RWPE2 (cell line): ENCODE data around the gene SSBP4.
A peak's percentile ranks its signal among the peaks of the same experiment; 100 is the strongest.

Source experiments
- ATAC-seq: fragments of 200-7000 bp; cut with Tn5 transposase; 3 replicates; pipeline ENCODE4 v1.9.1; 2021; ENCODE audit warnings: low read depth
- DNase-seq: peaks from one replicate; pipeline ENCODE4 v3.0.0-alpha.2; 2020; ENCODE audit warnings: low spot score
- H3K27ac ChIP-seq: fragments of 450-650 bp; 2 replicates; pipeline ENCODE4 v1.5.1; 2017; ENCODE audit warnings: mild to moderate bottlenecking; ENCODE audit not compliant: poor library complexity, severe bottlenecking
- H3K27me3 ChIP-seq: fragments of 250-450 bp; sonication (Bioruptor Pico); 2 replicates; pipeline ENCODE4 v1.5.1; 2021; ENCODE audit warnings: mild to moderate bottlenecking, moderate library complexity; ENCODE audit not compliant: insufficient read depth, poor library complexity, severe bottlenecking
- H3K36me3 ChIP-seq: fragments of 250-450 bp; sonication (Bioruptor Pico); 2 replicates; pipeline ENCODE4 v1.5.1; 2020; ENCODE audit warnings: low read depth, mild to moderate bottlenecking, moderate library complexity
- H3K4me1 ChIP-seq: fragments of 250-450 bp; sonication (Bioruptor Pico); 2 replicates; pipeline ENCODE4 v1.5.1; 2021; ENCODE audit warnings: mild to moderate bottlenecking, moderate library complexity; ENCODE audit not compliant: insufficient read depth, poor library complexity, severe bottlenecking
- H3K4me3 ChIP-seq: fragments of 250-450 bp; sonication (Bioruptor Pico); 2 replicates; pipeline ENCODE4 v1.5.1; 2021; ENCODE audit warnings: mild to moderate bottlenecking, moderate library complexity; ENCODE audit not compliant: severe bottlenecking
- H3K9me3 ChIP-seq: fragments of 250-450 bp; sonication (Bioruptor Pico); 2 replicates; pipeline ENCODE4 v1.5.1; 2021; ENCODE audit warnings: mild to moderate bottlenecking, moderate library complexity; ENCODE audit not compliant: severe bottlenecking
- TF ChIP-seq, protein P1 (sequence below): fragments of 450-650 bp; IDR thresholded peaks from one replicate; pipeline ENCODE4 v1.5.1; 2017; ENCODE audit warnings: mild to moderate bottlenecking, moderate library complexity; ENCODE audit not compliant: poor library complexity, severe bottlenecking

SSBP4 gene

GRCh38 chr19:18456279-18456678 lies 37.1 kb downstream of the SSBP4 start:
- TF ChIP-seq, protein P1, sequence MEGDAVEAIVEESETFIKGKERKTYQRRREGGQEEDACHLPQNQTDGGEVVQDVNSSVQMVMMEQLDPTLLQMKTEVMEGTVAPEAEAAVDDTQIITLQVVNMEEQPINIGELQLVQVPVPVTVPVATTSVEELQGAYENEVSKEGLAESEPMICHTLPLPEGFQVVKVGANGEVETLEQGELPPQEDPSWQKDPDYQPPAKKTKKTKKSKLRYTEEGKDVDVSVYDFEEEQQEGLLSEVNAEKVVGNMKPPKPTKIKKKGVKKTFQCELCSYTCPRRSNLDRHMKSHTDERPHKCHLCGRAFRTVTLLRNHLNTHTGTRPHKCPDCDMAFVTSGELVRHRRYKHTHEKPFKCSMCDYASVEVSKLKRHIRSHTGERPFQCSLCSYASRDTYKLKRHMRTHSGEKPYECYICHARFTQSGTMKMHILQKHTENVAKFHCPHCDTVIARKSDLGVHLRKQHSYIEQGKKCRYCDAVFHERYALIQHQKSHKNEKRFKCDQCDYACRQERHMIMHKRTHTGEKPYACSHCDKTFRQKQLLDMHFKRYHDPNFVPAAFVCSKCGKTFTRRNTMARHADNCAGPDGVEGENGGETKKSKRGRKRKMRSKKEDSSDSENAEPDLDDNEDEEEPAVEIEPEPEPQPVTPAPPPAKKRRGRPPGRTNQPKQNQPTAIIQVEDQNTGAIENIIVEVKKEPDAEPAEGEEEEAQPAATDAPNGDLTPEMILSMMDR = no peak
- peaks cover 40% of the 10 kb centered on the region for H3K36me3 ChIP-seq
- H3K4me1 ChIP-seq = peaks cover 22% of the 10 kb centered on the region

GRCh38 chr19:18456974-18457373 lies 37.8 kb downstream of the SSBP4 start:
- Histone ChIP-seq H3K4me3 (no peak overlapping the region), H3K27me3 (no peaks in the 10 kb centered on the region), H3K27ac (no peak overlapping the region), H3K9me3 (no peaks in the 10 kb centered on the region), H3K4me1 (peaks cover 22% of the 10 kb centered on the region), H3K36me3 (peaks cover 42% of the 10 kb centered on the region)
- TF ChIP-seq, protein P1 = no peak
- DNase-seq (no peak), ATAC-seq (no peak)

More at GRCh38 chr19:18456279-18456678, 37.1 kb downstream of the SSBP4 start:
- no peaks in the 10 kb centered on the region for H3K27me3 ChIP-seq
- H3K9me3 ChIP-seq = no peaks in the 10 kb centered on the region
- DNase-seq (no peak), ATAC-seq (no peak)
- no peak overlapping the region for H3K4me3 ChIP-seq
- no peak overlapping the region for H3K27ac ChIP-seq

DNA sequence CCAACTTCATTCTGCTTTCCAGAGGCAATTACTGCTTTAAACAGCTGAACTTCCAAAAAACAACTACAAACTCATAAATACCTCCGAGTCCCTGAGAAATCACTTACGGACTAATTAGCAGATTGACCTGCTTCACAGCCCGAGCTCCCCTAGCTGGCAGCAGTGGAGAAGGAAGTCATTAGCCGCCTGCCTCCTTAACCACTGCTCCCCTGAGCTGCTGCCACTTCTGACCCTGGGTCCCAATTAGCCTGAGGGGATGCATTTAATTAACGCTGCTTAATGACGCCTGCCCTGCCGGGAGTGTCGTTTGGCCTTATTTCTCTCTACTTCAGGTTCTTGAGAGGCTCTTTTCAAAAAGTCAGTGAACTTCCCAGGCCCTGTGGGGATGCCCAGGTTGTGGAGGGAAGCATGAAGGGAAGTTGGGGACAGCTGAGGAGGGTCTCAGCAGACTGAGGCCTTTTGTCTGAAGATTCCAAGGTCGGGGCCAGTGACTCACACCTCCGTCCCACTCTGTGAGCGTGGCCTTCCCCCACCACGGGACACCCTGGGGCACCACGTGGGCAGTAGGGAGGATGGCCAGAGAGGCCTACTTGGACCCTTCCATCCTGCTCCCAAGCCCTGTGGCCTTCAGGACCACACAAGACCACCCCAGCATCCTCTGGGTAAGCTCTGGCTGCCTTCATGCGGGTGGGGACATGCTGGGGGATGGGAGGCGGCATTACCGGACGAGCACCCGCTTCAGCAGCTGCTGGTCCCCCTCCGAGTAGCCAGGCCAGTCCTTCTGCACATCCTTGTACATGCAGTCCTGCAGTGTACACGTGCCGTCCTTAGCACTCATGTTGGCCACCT lies 38.5 kb downstream of the SSBP4 start:
- TF ChIP-seq, protein P1 = no peak
- DNase-seq = no peak

GRCh38 chr19:18460900-18461299 lies 41.7 kb downstream of the SSBP4 start:
- TF ChIP-seq, protein P1 = no peak
- ATAC-seq (peak; percentile 13; the same call in 1 of the 3 replicates), DNase-seq (no peak)
- Histone ChIP-seq H3K27me3 (no peaks in the 10 kb centered on the region), H3K4me1 (peaks cover 20% of the 10 kb centered on the region), H3K9me3 (no peaks in the 10 kb centered on the region), H3K36me3 (peaks cover 48% of the 10 kb centered on the region), H3K4me3 (no peak overlapping the region), H3K27ac (peak overlapping the region; percentile 87)

More for the DNA sequence above, 38.5 kb downstream of the SSBP4 start:
- Histone ChIP-seq H3K36me3 (peaks cover 42% of the 10 kb centered on the region), H3K4me1 (peaks cover 22% of the 10 kb centered on the region), H3K9me3 (no peaks in the 10 kb centered on the region), H3K27me3 (no peaks in the 10 kb centered on the region), H3K27ac (no peak overlapping the region), H3K4me3 (no peak overlapping the region)
- ATAC-seq = no peak

- H3K27me3 ChIP-seq = no peaks in the 10 kb centered on the region
- H3K4me3 ChIP-seq = no peak overlapping the region
- ATAC-seq = no peak
- no peak for DNase-seq
- H3K4me1 ChIP-seq = peaks cover 20% of the 10 kb centered on the region
- H3K27ac ChIP-seq = peak overlapping the region; percentile 87
- no peaks in the 10 kb centered on the region for H3K9me3 ChIP-seq
- TF ChIP-seq, protein P1 = no peak
- peaks cover 45% of the 10 kb centered on the region for H3K36me3 ChIP-seq
Measured at GRCh38 chr19:18461471-18461870, 42.3 kb downstream of the SSBP4 start.
